ENCODE results near the gene ZBTB5.
"Not testable (repeated sequence)": the region's sequence is repeated elsewhere in the genome, so short reads cannot be mapped to it uniquely, and the experiment has no call there.

The ZBTB5 gene

GRCh38 chr9:37465249-37466036 lies at the start of gene ZBTB5:
ZBTB5 (minus strand) TSS chr9:37465450; CDS start chr9:37442551, 22,899 bp downstream.
- no peak for TF ChIP-seq YY1 (IDR thresholded peaks at IDR 0.05; ENCODE audit: insufficient read depth, insufficient read length)
- no peak for TF ChIP-seq SUZ12 (IDR thresholded peaks at IDR 0.05; ENCODE audit: extremely low read depth, insufficient read depth, insufficient read length)
- no peak for TF ChIP-seq ZNF274 (IDR thresholded peaks at IDR 0.05; ENCODE audit: low read depth, low read length)
- peak; percentile 99 for DNase-seq (ENCODE audit: low read depth, low spot score)
- peak within 1 kb of the TSS; percentile 91 for H3K4me3 ChIP-seq (ENCODE audit: insufficient read length, low read depth)

DNA sequence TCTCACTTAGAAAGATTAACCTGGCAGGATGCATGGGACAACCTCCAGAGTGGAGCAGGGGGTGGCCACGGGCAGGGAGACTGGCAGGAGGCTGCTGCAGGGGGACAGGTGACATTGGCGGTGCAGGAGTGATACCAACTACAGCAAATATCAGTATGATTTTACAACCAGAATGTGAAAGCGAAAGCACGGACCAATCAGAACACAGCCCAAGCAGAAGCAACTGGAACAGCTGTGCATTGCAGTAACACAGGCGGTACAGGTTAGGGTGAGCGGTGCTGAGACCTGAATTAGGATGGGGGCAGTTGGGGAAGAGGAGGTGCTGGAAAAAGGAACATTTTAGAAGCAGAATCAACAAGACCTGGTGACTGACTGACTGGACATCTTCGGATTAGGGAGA lies 49.7 kb upstream of the ZBTB5 start:
- DNase-seq (ENCODE audit: low read depth, low spot score) = no peak
- Histone ChIP-seq H3K4me1 (ENCODE audit: insufficient read depth, insufficient read length) (peaks cover 5% of the 10 kb centered on the region), H3K27me3 (ENCODE audit: insufficient read depth, insufficient read length) (no peaks in the 10 kb centered on the region), H3K4me3 (ENCODE audit: insufficient read length, low read depth) (no peak overlapping the region), H3K36me3 (ENCODE audit: insufficient read depth, insufficient read length, low read length) (peaks cover 54% of the 10 kb centered on the region), H3K9me3 (ENCODE audit: insufficient read depth, low read length) (no peaks in the 10 kb centered on the region), H3K9ac (ENCODE audit: insufficient read length, low read depth) (no peak overlapping the region)
- TF ChIP-seq YY1 (IDR thresholded peaks at IDR 0.05; ENCODE audit: insufficient read depth, insufficient read length) (no peak), SUZ12 (IDR thresholded peaks at IDR 0.05; ENCODE audit: extremely low read depth, insufficient read depth, insufficient read length) (no peak), ZNF274 (IDR thresholded peaks at IDR 0.05; ENCODE audit: low read depth, low read length) (no peak)

More at GRCh38 chr9:37465249-37466036, at the start of gene ZBTB5:
- H3K9ac ChIP-seq (ENCODE audit: insufficient read length, low read depth) = peak within 1 kb of the TSS; percentile 98
- no peaks in the 10 kb centered on the region for H3K27me3 ChIP-seq (ENCODE audit: insufficient read depth, insufficient read length)
- peaks cover 11% of the 10 kb centered on the region for H3K36me3 ChIP-seq (ENCODE audit: insufficient read depth, insufficient read length, low read length)
- no peaks in the 10 kb centered on the region for H3K9me3 ChIP-seq (ENCODE audit: insufficient read depth, low read length)
- H3K4me1 ChIP-seq (ENCODE audit: insufficient read depth, insufficient read length) = peaks cover 3% of the 10 kb centered on the region

DNA sequence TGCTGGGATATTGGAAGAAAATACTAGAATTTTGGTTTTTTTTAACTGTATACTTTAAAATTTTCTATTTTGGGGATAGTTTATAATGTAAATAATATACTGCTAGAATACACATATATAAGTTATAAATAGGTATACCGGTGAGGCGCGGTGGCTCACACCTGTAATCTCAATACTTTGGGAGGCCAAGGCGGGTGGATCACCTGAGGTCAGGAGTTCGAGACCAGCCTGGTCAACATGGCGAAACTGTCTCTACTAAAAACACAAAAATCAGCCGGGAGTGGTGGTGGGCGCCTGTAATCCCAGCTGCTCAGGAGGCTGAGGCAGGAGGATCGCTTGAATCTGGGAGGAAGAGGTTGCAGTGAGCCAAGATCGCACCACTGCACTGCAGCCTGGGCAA lies 49.2 kb upstream of the ZBTB5 start:
- H3K4me3 ChIP-seq (ENCODE audit: insufficient read length, low read depth); H3K4me1 ChIP-seq (ENCODE audit: insufficient read depth, insufficient read length); H3K27me3 ChIP-seq (ENCODE audit: insufficient read depth, insufficient read length); H3K9me3 ChIP-seq (ENCODE audit: insufficient read depth, low read length); DNase-seq (ENCODE audit: low read depth, low spot score); H3K9ac ChIP-seq (ENCODE audit: insufficient read length, low read depth): not testable (repeated sequence)
- peaks cover 53% of the 10 kb centered on the region for H3K36me3 ChIP-seq (ENCODE audit: insufficient read depth, insufficient read length, low read length)

DNA sequence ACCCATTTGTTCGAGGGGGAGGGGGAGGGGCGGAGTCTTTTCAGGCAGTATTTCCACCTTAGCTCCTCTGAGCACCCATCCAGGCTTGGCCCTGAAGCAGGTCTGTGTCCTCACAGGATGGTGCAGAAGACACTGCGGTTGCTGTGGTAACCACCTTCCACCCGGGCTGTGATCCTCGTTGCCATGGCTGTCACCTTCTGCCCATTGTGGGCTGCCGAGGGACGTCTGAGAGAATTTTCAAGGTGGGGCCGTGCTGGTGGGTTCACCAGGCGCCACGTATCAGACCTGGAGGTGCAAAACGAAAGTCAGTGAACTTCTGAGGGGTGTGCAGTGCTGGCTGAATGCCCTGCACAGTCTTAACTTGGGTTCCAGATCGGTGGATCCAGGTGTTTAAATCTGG lies 47.2 kb upstream of the ZBTB5 start:
- H3K4me3 ChIP-seq (ENCODE audit: insufficient read length, low read depth) = no peak overlapping the region
- peaks cover 55% of the 10 kb centered on the region for H3K36me3 ChIP-seq (ENCODE audit: insufficient read depth, insufficient read length, low read length)
- TF ChIP-seq ZNF274 (IDR thresholded peaks at IDR 0.05; ENCODE audit: low read depth, low read length) (no peak), SUZ12 (IDR thresholded peaks at IDR 0.05; ENCODE audit: extremely low read depth, insufficient read depth, insufficient read length) (no peak), YY1 (IDR thresholded peaks at IDR 0.05; ENCODE audit: insufficient read depth, insufficient read length) (no peak)
- DNase-seq (ENCODE audit: low read depth, low spot score) = no peak
- no peak overlapping the region for H3K9ac ChIP-seq (ENCODE audit: insufficient read length, low read depth)
- no peaks in the 10 kb centered on the region for H3K9me3 ChIP-seq (ENCODE audit: insufficient read depth, low read length)
- H3K27me3 ChIP-seq (ENCODE audit: insufficient read depth, insufficient read length) = no peaks in the 10 kb centered on the region
- peaks cover 5% of the 10 kb centered on the region for H3K4me1 ChIP-seq (ENCODE audit: insufficient read depth, insufficient read length)

DNA sequence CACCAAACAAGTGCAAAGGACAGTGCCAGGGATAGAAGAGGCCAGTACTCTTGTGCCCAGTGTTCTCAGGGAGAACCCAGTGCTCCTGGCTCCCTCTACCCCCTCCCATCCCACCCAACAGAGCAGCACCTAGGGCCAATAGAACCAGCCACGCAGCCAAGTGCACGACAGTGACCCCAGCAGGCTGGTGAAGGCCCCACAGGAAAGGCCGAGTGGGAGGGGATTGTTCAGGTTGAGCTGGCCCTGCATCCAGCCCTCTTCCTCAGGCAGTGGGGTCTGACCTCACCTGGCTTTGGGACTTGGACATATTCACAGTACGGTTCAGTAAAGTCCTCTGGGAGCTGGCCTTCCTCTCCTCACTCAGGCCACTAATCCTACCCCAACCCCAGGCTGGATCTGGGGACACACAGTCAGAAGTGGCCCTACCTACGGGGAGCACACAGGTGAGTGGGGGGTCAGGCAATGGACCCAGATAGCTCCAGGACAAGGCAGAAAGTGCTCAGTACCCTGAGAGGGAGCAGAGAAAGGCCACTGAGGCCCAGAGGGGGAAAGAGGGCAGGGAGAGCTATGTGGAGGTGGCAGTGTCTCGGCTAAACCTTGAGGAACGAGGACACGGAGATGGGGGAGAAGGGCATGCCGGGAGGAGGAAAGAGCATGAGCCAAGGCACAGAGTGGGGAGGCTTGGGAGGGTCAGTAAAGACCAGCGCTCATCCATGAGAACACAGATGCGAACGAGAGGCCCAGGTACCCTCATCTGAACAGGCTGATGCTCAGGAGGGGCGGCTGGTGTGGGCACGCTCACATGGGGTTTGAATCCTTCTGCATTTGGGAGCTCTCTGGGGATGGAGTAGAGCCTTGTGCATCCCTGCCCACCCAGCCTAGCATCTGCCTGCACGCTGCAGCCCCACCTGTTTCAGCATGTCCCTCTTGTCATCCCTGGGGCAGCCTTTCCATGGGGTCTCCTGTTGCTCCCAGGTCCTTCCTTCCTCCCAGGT lies 46.1 kb upstream of the ZBTB5 start:
- H3K4me3 ChIP-seq (ENCODE audit: insufficient read length, low read depth) = no peak overlapping the region
- no peaks in the 10 kb centered on the region for H3K27me3 ChIP-seq (ENCODE audit: insufficient read depth, insufficient read length)
- no peaks in the 10 kb centered on the region for H3K9me3 ChIP-seq (ENCODE audit: insufficient read depth, low read length)
- H3K36me3 ChIP-seq (ENCODE audit: insufficient read depth, insufficient read length, low read length) = peaks cover 61% of the 10 kb centered on the region
- peak; percentile 47 for DNase-seq (ENCODE audit: low read depth, low spot score)
- H3K9ac ChIP-seq (ENCODE audit: insufficient read length, low read depth) = no peak overlapping the region
- no peak for TF ChIP-seq YY1 (IDR thresholded peaks at IDR 0.05; ENCODE audit: insufficient read depth, insufficient read length)
- TF ChIP-seq SUZ12 (IDR thresholded peaks at IDR 0.05; ENCODE audit: extremely low read depth, insufficient read depth, insufficient read length) = no peak
- no peak for TF ChIP-seq ZNF274 (IDR thresholded peaks at IDR 0.05; ENCODE audit: low read depth, low read length)
- peaks cover 5% of the 10 kb centered on the region for H3K4me1 ChIP-seq (ENCODE audit: insufficient read depth, insufficient read length)

- H3K4me1 ChIP-seq (ENCODE audit: insufficient read depth, insufficient read length); H3K9me3 ChIP-seq (ENCODE audit: insufficient read depth, low read length); DNase-seq (ENCODE audit: low read depth, low spot score); H3K4me3 ChIP-seq (ENCODE audit: insufficient read length, low read depth); H3K27me3 ChIP-seq (ENCODE audit: insufficient read depth, insufficient read length); H3K9ac ChIP-seq (ENCODE audit: insufficient read length, low read depth): not testable (repeated sequence)
- H3K36me3 ChIP-seq (ENCODE audit: insufficient read depth, insufficient read length, low read length) = peaks cover 63% of the 10 kb centered on the region
Measured at GRCh38 chr9:37510053-37510452, 44.8 kb upstream of the ZBTB5 start.

DNA sequence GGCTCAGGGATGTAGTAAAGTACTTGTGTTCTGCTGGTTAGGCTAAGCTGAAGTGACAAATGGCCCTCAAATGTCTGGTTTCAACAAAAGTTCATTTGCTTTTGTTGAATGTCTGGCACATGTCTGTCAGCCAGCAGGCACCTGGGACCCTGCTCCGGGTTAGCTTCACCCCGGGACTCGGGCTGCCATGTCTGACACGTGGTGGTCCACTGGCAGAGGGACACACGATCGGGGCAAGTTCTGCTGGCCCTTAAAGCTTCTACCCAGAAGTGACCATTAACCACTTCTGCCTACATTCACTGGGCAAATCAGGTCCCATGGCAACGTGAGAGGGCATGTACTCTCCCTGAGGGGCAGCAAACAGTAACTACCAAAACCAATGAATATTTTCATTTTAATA lies 44.3 kb upstream of the ZBTB5 start:
- no peaks in the 10 kb centered on the region for H3K9me3 ChIP-seq (ENCODE audit: insufficient read depth, low read length)
- H3K36me3 ChIP-seq (ENCODE audit: insufficient read depth, insufficient read length, low read length) = peaks cover 65% of the 10 kb centered on the region
- no peak overlapping the region for H3K4me3 ChIP-seq (ENCODE audit: insufficient read length, low read depth)
- peaks cover 5% of the 10 kb centered on the region for H3K4me1 ChIP-seq (ENCODE audit: insufficient read depth, insufficient read length)
- no peak overlapping the region for H3K9ac ChIP-seq (ENCODE audit: insufficient read length, low read depth)
- no peak for DNase-seq (ENCODE audit: low read depth, low spot score)
- no peaks in the 10 kb centered on the region for H3K27me3 ChIP-seq (ENCODE audit: insufficient read depth, insufficient read length)
- TF ChIP-seq YY1 (IDR thresholded peaks at IDR 0.05; ENCODE audit: insufficient read depth, insufficient read length) = no peak
- no peak for TF ChIP-seq SUZ12 (IDR thresholded peaks at IDR 0.05; ENCODE audit: extremely low read depth, insufficient read depth, insufficient read length)
- TF ChIP-seq ZNF274 (IDR thresholded peaks at IDR 0.05; ENCODE audit: low read depth, low read length) = no peak
